Measurements from ENCODE around the gene EIF1.
A peak's percentile ranks its signal among the peaks of the same experiment; 100 is the strongest.
"Not testable (repeated sequence)": the region's sequence is repeated elsewhere in the genome, so short reads cannot be mapped to it uniquely, and the experiment has no call there.

Gene EIF1

GRCh38 chr17:41679740-41680425 lies 8.8 kb upstream of the EIF1 start:
- no peak for DNase-seq

- DNase-seq: peak; percentile 25
Observed at GRCh38 chr17:41680426-41681040, 8.2 kb upstream of the EIF1 start.

DNA sequence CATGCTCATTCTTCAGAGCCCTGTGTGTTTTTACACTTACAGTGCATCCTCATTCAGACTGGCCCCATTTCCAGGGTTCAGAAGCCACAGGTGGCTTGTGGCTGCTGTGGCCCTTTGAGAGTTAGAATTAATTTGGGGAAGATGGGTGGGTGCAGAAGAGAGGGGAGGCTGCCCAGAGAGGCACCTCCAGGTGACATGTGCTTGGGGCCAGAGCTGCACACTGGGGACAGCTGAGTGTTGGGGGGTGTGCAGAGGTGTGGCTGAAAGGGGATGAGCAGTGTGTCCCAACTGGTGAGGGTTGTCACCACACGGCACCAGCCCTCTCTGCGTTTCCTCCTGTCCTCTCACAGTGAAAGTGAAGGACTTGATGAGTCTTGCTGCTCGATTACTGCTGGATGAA lies 6.9 kb upstream of the EIF1 start:
- no peak for DNase-seq

DNA sequence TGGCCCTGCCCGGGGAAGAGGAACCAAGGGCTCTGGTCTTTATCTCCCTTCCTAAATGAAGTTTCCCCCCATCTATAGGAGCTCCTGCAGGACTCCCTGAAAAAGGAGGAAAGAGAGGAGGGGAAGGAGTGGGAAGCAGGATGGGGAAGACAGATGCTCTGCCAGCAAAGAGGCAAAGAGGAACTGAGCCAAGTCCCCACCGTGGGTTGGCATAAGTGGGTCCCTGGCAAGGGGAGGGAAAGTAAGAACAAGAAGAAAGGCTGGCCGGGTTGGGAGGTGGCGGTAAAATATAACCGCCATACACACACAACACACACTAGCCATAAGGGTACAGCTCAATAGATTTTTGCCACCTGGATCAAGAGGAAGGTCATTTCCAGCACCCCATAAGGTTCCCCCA lies 6.1 kb upstream of the EIF1 start:
- DNase-seq: no peak

DNA sequence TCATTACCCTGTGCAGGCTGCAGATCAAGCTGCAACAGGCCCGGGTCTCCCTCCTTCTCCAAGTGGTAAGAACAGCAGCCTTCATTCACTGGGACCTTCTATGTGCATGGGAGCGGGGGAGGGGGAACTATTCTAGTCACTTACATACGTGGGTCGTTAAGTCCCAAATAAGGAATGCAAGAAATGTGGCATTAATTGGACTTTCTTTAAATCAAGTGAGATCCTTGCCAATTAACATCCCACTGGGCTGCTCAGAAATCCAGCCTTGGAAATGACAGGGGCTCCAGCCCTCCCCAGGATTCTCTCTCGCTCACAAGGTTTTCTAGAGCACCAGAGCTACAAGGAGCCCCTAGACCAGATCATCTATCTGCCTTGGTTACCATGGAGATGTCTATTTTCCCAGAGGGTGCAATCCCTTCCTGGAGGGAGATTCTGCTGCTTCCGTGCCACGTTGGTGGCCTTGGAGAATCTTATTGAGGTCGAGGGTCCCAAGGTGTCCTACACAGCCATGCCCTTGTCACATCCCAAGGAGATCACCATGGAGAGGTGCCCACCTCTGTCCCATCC lies 5.2 kb upstream of the EIF1 start:
- DNase-seq: no peak

DNA sequence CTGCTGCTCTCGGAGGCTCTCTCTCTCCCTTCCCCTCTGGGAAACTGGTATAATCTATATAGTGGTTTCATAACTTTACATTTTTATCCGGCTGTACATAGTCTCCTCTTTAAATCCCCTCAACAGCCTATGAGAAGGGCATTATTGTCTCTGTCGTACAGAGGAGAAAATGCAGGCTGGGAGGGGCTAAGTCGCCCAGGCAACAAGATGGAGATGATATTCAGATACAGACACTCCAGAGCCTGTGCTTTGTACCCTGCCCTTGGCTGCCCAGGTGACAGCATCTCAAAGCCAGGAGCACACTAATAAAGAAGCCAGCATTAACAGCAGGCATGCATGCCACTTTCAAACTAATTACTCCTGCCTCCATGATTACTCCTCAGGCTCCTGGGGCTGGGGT lies 4.7 kb upstream of the EIF1 start:
- DNase-seq: no peak

- DNase-seq: not testable (repeated sequence)
Observed at GRCh38 chr17:41685753-41686152, 2.9 kb upstream of the EIF1 start.

- no peak for DNase-seq
Observed at GRCh38 chr17:41686281-41686680, 2.4 kb upstream of the EIF1 start.

- DNase-seq: peak; percentile 46
Observed at GRCh38 chr17:41687828-41688640, 651 bp upstream of the EIF1 start.

GRCh38 chr17:41689497-41690299 lies 1.0 kb downstream of the EIF1 start:
- no peak for DNase-seq

- no peak for DNase-seq
Observed at GRCh38 chr17:41690497-41690896, 1.8 kb downstream of the EIF1 start.

GRCh38 chr17:41691031-41691777 lies 2.5 kb downstream of the EIF1 start:
- no peak for DNase-seq

- DNase-seq: no peak
Observed at GRCh38 chr17:41692722-41693521, 4.2 kb downstream of the EIF1 start.

DNA sequence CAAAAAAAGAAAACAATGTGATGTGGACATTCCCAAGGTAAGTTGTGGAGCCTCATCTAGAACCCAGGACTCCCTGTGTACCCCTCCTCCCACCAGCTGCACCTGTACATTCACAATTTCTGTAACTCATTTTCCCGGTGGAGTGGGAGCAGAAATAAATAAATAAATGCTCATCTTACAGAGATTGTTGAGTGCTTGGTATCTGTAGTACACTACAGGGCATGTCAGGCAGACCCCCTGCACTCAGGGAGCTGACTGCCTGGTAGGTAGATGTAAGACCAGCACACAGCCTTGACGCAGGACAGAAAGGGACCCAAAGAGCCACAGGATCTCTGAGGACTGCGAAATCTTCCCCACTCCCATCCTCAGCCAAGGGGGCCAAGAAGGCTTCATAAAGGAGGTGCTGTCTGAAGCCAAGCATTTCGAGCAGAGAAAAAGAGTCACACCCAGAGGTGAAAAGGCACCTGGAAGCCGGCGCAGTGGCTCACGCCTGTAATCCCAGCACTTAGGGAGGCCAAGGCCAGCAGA lies 6.5 kb downstream of the EIF1 start:
- no peak for DNase-seq

GRCh38 chr17:41695954-41696757 lies 7.5 kb downstream of the EIF1 start:
- DNase-seq: peak; percentile 69

DNA sequence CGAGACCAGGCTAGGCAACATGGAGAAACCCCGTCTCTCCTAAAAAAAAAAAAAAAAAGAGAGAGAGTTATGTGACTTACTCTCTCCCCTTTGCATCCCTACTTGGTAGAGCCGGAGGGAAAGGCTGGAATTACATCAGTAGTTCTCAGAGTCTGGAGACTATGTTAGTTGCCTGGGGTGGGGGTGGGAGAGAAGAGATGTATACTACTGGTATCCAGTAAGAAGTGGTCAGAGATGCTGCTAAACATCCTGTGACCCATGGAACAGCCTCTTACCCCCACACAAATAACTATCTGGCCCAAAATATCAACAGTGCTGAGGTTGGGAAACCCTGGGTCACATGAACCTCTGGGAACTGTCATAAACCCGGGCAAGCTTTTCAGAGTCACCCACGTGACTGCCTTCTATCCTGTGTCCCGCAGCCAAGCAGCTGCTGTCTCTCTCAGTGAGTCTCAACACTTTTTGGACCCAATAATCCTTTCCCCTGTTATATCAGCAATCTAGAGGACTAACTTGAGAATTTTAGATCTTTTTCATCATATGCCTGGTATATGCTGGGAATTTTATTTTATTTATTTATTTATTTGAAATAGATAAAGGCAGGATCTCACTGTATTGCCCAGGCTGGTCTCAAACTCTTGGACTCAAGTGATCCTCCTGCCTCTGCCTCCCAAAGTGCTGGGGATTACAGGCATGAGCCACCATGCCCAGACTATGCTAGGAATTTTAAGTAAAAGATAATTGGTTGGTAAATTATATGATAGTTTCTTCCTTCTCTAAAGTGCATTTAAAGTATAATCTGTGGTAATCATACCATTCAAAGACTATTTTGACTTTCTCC lies 8.7 kb downstream of the EIF1 start:
- no peak for DNase-seq

DNA sequence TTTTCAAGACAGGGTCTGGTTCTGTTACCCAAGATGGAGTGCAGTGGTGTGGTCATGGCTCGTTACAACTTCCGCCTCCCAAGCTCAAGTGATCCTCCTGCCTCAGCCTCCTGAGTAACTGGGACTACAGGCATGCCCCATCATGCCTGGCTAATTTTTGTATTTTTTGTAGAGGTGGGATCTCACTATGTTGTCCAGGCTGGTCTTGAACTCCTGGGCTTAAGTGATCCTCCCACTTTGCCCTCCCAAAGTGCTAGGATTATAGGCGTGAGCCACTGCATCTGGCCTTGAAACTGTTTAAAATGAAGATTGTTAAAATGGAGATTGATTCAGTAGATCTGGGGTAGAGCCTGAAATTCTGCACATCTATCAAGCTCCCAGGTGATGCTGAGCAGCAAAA lies 12.2 kb downstream of the EIF1 start:
- not testable (repeated sequence) for DNase-seq

GRCh38 chr17:41702712-41703111 lies 14.0 kb downstream of the EIF1 start:
- no peak for DNase-seq
